Measurements from ENCODE around the gene EMP2.
"Not testable (repeated sequence)": the region's sequence is repeated elsewhere in the genome, so short reads cannot be mapped to it uniquely, and the experiment has no call there.

Gene EMP2

GRCh38 chr16:10551881-10552280 is 28.5 kb downstream of the EMP2 start:
- Histone ChIP-seq H3K4me1 (ENCODE audit: control insufficient read depth, insufficient read depth, low read length) (no peaks in the 10 kb centered on the region), H3K36me3 (ENCODE audit: control insufficient read depth, insufficient read depth, low read length) (peaks cover 6% of the 10 kb centered on the region), H3K4me3 (ENCODE audit: low read length) (no peak overlapping the region), H3K9ac (ENCODE audit: low read length) (no peak overlapping the region), H3K27ac (ENCODE audit: low read depth, low read length) (no peak overlapping the region), H3K27me3 (ENCODE audit: control insufficient read depth, insufficient read depth, low read length) (no peaks in the 10 kb centered on the region)

DNA sequence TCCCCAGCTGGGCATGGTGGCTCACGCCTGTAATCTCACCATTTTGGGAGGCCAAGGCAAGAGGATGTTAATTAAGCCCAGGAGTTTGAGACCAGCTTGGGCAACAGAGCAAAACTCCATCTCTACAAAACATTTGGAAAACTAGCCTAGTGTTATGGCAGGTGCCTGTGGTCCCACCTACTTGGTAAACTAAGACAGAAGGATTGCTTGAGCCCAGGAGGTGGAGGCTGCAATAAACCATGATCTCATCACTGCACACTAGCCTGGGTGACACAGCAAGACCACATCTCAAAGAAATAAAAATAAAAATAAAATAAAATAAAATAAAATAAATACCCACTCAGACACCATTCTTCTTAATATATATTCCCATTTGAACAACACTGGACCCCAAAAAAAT is 32.0 kb downstream of the EMP2 start:
- Histone ChIP-seq H3K4me3 (ENCODE audit: low read length) (no peak overlapping the region), H3K27ac (ENCODE audit: low read depth, low read length) (no peak overlapping the region), H3K9ac (ENCODE audit: low read length) (no peak overlapping the region), H3K27me3 (ENCODE audit: control insufficient read depth, insufficient read depth, low read length) (no peaks in the 10 kb centered on the region), H3K4me1 (ENCODE audit: control insufficient read depth, insufficient read depth, low read length) (no peaks in the 10 kb centered on the region), H3K36me3 (ENCODE audit: control insufficient read depth, insufficient read depth, low read length) (peaks cover 17% of the 10 kb centered on the region)

GRCh38 chr16:10547708-10548107 is 32.7 kb downstream of the EMP2 start:
- H3K36me3 ChIP-seq (ENCODE audit: control insufficient read depth, insufficient read depth, low read length) = peaks cover 22% of the 10 kb centered on the region

GRCh38 chr16:10543231-10543977 is 37.0 kb downstream of the EMP2 start:
- Histone ChIP-seq H3K27me3 (ENCODE audit: control insufficient read depth, insufficient read depth, low read length) (no peaks in the 10 kb centered on the region), H3K36me3 (ENCODE audit: control insufficient read depth, insufficient read depth, low read length) (peaks cover 31% of the 10 kb centered on the region), H3K27ac (ENCODE audit: low read depth, low read length) (no peak overlapping the region), H3K9ac (ENCODE audit: low read length) (no peak overlapping the region), H3K4me1 (ENCODE audit: control insufficient read depth, insufficient read depth, low read length) (no peaks in the 10 kb centered on the region), H3K4me3 (ENCODE audit: low read length) (no peak overlapping the region)

More at GRCh38 chr16:10547708-10548107, 32.7 kb downstream of the EMP2 start:
- Histone ChIP-seq H3K4me1 (ENCODE audit: control insufficient read depth, insufficient read depth, low read length) (no peaks in the 10 kb centered on the region), H3K27ac (ENCODE audit: low read depth, low read length) (no peak overlapping the region), H3K27me3 (ENCODE audit: control insufficient read depth, insufficient read depth, low read length) (no peaks in the 10 kb centered on the region), H3K4me3 (ENCODE audit: low read length) (no peak overlapping the region), H3K9ac (ENCODE audit: low read length) (no peak overlapping the region)

- no peak overlapping the region for H3K9ac ChIP-seq (ENCODE audit: low read length)
- peak overlapping the region; percentile 30 for H3K27ac ChIP-seq (ENCODE audit: low read depth, low read length)
- no peaks in the 10 kb centered on the region for H3K4me1 ChIP-seq (ENCODE audit: control insufficient read depth, insufficient read depth, low read length)
- H3K36me3 ChIP-seq (ENCODE audit: control insufficient read depth, insufficient read depth, low read length) = peaks cover 37% of the 10 kb centered on the region
- H3K4me3 ChIP-seq (ENCODE audit: low read length) = no peak overlapping the region
- H3K27me3 ChIP-seq (ENCODE audit: control insufficient read depth, insufficient read depth, low read length) = no peaks in the 10 kb centered on the region
Measured at GRCh38 chr16:10541366-10541765, 39.0 kb downstream of the EMP2 start.

DNA sequence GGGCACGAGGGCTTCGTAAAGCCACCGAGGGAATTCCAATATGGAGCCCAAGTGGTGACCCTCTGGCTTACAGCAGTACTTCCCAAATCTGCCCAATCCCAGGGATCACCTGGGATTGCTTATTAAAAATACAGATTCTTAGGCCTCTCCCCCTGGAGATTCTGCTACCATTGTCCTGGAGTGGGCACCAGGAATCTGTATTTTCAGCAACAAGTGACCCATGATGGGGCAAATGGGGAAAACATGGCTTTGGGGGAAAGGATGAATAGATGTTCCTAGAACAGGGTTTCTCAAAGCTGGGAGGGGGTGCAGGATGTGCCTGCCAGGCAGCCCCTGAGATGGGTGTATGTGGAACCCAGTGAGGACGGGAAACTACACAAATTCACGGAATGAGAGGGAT is 40.6 kb downstream of the EMP2 start:
- no peaks in the 10 kb centered on the region for H3K27me3 ChIP-seq (ENCODE audit: control insufficient read depth, insufficient read depth, low read length)
- H3K9ac ChIP-seq (ENCODE audit: low read length) = no peak overlapping the region
- no peak overlapping the region for H3K4me3 ChIP-seq (ENCODE audit: low read length)
- peaks cover 34% of the 10 kb centered on the region for H3K36me3 ChIP-seq (ENCODE audit: control insufficient read depth, insufficient read depth, low read length)
- H3K27ac ChIP-seq (ENCODE audit: low read depth, low read length) = no peak overlapping the region
- H3K4me1 ChIP-seq (ENCODE audit: control insufficient read depth, insufficient read depth, low read length) = no peaks in the 10 kb centered on the region

DNA sequence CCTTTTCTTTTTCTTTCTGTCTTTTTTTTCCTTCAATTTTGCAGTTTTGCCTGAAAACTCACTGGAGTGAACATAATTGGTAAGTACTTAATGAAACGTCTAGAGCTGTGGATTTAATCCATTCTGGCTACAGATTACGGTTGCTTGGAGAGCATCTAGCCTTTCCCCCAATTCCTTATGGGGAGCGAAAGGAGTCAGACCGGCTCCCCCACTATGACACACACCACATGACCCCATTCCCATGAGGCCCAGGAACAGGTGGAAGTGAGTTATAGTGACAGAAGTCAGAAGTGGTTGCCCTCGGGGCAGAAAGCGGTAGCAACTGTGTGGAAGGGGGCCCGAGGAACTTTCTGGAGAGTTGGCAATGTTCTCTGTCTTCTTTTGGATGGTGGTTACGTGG is 41.2 kb downstream of the EMP2 start:
- Histone ChIP-seq H3K4me1 (ENCODE audit: control insufficient read depth, insufficient read depth, low read length) (no peaks in the 10 kb centered on the region), H3K27me3 (ENCODE audit: control insufficient read depth, insufficient read depth, low read length) (no peaks in the 10 kb centered on the region), H3K27ac (ENCODE audit: low read depth, low read length) (no peak overlapping the region), H3K36me3 (ENCODE audit: control insufficient read depth, insufficient read depth, low read length) (peaks cover 34% of the 10 kb centered on the region), H3K9ac (ENCODE audit: low read length) (no peak overlapping the region), H3K4me3 (ENCODE audit: low read length) (no peak overlapping the region)

DNA sequence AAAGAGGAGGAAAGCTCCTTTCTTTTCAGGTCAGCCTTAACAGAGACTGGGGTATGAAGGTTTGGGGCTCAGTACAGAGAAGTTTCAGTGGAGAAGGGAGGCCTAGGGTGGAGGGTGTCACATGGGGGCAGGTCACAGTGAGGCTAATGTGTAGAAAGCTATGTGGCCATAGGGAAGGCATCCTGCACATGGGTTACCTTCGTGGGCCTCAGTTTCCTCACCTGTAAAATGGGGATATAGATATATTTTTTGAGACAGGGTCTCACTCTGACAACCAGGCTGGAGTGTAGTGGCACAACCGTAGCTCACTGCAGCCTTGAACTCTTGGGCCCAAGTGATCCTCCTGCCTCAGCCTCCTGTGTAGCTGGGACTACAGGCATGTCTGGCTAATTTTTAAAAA is 41.8 kb downstream of the EMP2 start:
- Histone ChIP-seq H3K4me1 (ENCODE audit: control insufficient read depth, insufficient read depth, low read length) (no peaks in the 10 kb centered on the region), H3K9ac (ENCODE audit: low read length) (no peak overlapping the region), H3K4me3 (ENCODE audit: low read length) (no peak overlapping the region), H3K36me3 (ENCODE audit: control insufficient read depth, insufficient read depth, low read length) (peaks cover 33% of the 10 kb centered on the region), H3K27me3 (ENCODE audit: control insufficient read depth, insufficient read depth, low read length) (no peaks in the 10 kb centered on the region), H3K27ac (ENCODE audit: low read depth, low read length) (no peak overlapping the region)

DNA sequence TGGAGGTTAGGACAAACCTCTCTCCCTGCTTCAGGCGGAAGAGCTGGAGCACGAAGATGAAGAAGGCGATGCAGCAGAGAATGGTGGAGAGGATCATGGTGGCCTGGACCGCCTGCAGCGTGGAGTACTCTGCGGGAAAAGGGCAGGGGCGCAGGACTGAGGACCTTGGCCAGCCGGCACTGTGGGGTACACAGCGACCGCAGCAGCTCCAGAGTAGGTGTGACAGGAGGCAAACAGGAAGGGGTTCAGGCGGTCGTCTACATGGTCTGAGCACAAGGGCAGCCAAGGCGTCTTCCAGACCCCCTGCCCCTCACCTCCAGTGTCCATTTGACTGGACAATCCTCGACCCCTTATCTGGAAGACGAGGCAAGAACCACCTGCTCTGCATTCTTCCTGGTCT is 42.5 kb downstream of the EMP2 start:
- H3K27ac ChIP-seq (ENCODE audit: low read depth, low read length) = no peak overlapping the region
- no peaks in the 10 kb centered on the region for H3K27me3 ChIP-seq (ENCODE audit: control insufficient read depth, insufficient read depth, low read length)
- no peaks in the 10 kb centered on the region for H3K4me1 ChIP-seq (ENCODE audit: control insufficient read depth, insufficient read depth, low read length)
- H3K36me3 ChIP-seq (ENCODE audit: control insufficient read depth, insufficient read depth, low read length) = peaks cover 28% of the 10 kb centered on the region
- H3K9ac ChIP-seq (ENCODE audit: low read length) = no peak overlapping the region
- no peak overlapping the region for H3K4me3 ChIP-seq (ENCODE audit: low read length)

DNA sequence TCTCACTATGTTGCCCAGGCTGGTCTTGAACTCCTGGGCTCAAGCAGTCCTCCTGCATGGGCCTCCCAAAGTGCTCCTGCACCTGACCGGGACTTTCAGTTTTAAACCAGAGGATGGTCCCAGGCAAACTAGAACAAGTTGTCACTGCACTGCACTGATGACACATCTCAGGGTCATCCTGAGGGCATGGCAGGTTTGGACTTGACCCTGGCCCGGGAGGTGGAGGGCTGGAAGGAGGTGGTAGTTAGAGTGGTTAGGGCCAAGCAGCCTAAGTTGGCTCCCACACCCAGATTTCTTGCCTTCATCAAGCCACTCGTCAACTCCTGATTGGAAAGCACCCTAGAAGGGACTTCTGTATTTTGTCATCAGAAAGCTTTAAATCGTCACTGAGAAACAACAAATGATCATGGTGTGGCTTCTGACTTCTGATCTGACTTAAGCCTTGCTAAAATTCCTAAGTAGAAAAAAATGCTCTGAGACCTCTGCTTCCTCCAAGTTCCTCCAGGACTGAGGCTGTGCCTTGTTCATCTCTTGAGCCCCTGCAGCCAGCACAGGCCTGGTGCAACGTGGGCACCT is 43.5 kb downstream of the EMP2 start:
- H3K4me3 ChIP-seq (ENCODE audit: low read length) = no peak overlapping the region
- H3K4me1 ChIP-seq (ENCODE audit: control insufficient read depth, insufficient read depth, low read length) = no peaks in the 10 kb centered on the region
- no peak overlapping the region for H3K9ac ChIP-seq (ENCODE audit: low read length)
- peaks cover 24% of the 10 kb centered on the region for H3K36me3 ChIP-seq (ENCODE audit: control insufficient read depth, insufficient read depth, low read length)
- H3K27ac ChIP-seq (ENCODE audit: low read depth, low read length) = no peak overlapping the region
- no peaks in the 10 kb centered on the region for H3K27me3 ChIP-seq (ENCODE audit: control insufficient read depth, insufficient read depth, low read length)

GRCh38 chr16:10536328-10536727 is 44.1 kb downstream of the EMP2 start:
- not testable (repeated sequence) for H3K27ac ChIP-seq (ENCODE audit: low read depth, low read length); H3K27me3 ChIP-seq (ENCODE audit: control insufficient read depth, insufficient read depth, low read length); H3K4me1 ChIP-seq (ENCODE audit: control insufficient read depth, insufficient read depth, low read length); H3K4me3 ChIP-seq (ENCODE audit: low read length); H3K9ac ChIP-seq (ENCODE audit: low read length)
- peaks cover 24% of the 10 kb centered on the region for H3K36me3 ChIP-seq (ENCODE audit: control insufficient read depth, insufficient read depth, low read length)

GRCh38 chr16:10535461-10535860 is 44.9 kb downstream of the EMP2 start:
- Histone ChIP-seq H3K9ac (ENCODE audit: low read length) (no peak overlapping the region), H3K27ac (ENCODE audit: low read depth, low read length) (no peak overlapping the region), H3K36me3 (ENCODE audit: control insufficient read depth, insufficient read depth, low read length) (peaks cover 24% of the 10 kb centered on the region), H3K4me1 (ENCODE audit: control insufficient read depth, insufficient read depth, low read length) (no peaks in the 10 kb centered on the region), H3K27me3 (ENCODE audit: control insufficient read depth, insufficient read depth, low read length) (no peaks in the 10 kb centered on the region), H3K4me3 (ENCODE audit: low read length) (no peak overlapping the region)

DNA sequence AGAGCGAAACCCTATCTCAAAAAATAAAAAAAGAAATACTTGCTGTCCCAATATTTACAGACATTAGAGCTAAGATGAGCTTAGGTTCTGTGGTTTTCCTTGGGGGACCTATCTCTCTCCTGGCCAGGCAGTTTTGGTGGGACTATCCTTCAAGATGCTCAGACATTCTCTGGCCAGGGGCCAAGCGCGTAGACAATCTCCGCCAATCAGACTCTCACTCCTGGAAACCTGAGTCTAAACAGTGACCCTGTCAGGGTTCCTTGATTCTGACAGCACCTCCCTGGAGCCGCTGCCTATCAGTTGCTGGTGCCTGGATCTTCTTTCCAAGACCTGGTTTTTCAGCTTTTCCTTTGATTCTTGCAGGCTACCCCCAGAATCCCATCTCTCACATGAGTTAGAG is 45.6 kb downstream of the EMP2 start:
- Histone ChIP-seq H3K9ac (ENCODE audit: low read length) (no peak overlapping the region), H3K4me1 (ENCODE audit: control insufficient read depth, insufficient read depth, low read length) (no peaks in the 10 kb centered on the region), H3K27ac (ENCODE audit: low read depth, low read length) (no peak overlapping the region), H3K27me3 (ENCODE audit: control insufficient read depth, insufficient read depth, low read length) (no peaks in the 10 kb centered on the region), H3K4me3 (ENCODE audit: low read length) (no peak overlapping the region), H3K36me3 (ENCODE audit: control insufficient read depth, insufficient read depth, low read length) (peaks cover 21% of the 10 kb centered on the region)

Measured in rectal smooth muscle tissue (tissue), 1 donor.